ENCODE results near the gene RASGRF1.
"Not testable (repeated sequence)": the region's sequence is repeated elsewhere in the genome, so short reads cannot be mapped to it uniquely, and the experiment has no call there.

The RASGRF1 gene, protein sequence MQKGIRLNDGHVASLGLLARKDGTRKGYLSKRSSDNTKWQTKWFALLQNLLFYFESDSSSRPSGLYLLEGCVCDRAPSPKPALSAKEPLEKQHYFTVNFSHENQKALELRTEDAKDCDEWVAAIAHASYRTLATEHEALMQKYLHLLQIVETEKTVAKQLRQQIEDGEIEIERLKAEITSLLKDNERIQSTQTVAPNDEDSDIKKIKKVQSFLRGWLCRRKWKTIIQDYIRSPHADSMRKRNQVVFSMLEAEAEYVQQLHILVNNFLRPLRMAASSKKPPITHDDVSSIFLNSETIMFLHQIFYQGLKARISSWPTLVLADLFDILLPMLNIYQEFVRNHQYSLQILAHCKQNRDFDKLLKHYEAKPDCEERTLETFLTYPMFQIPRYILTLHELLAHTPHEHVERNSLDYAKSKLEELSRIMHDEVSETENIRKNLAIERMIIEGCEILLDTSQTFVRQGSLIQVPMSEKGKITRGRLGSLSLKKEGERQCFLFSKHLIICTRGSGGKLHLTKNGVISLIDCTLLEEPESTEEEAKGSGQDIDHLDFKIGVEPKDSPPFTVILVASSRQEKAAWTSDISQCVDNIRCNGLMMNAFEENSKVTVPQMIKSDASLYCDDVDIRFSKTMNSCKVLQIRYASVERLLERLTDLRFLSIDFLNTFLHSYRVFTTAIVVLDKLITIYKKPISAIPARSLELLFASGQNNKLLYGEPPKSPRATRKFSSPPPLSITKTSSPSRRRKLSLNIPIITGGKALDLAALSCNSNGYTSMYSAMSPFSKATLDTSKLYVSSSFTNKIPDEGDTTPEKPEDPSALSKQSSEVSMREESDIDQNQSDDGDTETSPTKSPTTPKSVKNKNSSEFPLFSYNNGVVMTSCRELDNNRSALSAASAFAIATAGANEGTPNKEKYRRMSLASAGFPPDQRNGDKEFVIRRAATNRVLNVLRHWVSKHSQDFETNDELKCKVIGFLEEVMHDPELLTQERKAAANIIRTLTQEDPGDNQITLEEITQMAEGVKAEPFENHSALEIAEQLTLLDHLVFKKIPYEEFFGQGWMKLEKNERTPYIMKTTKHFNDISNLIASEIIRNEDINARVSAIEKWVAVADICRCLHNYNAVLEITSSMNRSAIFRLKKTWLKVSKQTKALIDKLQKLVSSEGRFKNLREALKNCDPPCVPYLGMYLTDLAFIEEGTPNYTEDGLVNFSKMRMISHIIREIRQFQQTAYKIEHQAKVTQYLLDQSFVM (N-terminal part only)

DNA sequence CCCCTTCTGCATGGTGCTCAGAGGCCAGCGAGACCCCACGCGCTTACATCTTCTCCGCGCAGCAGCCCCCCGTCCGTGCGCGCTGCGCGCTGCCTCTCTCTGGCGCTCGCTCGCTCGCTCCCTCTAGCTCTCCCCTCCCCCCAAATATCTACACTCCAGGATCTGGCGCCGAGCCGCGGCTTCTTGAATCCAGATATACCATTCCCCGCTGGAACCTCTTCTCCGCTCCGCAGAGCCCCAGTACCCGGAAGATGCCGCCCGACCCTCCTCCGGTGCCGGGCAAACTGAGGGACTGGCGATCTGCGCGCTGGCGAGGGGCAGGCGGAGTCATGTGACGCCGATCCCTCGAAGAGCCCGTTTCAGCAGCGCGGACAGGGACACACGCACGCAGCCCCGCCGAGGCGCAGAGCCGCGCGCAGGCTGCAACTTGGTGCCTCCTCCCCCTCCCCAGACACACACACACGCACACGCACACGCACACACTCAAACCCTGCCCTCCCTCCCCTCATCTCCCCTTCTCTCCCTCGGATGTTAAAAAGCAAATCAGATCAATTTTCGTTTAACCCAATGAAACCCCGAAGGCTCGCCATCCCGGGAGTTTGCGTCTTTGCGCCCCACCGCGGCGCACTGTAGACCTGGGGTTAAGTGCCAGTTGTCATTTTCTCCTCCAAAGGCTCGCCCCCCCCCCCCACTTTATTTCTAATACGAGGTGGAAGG, at the start of gene RASGRF1:
Gene RASGRF1, minus strand, starts transcription at position 294 of the 717 bp plus-strand sequence. Its CDS starts 282 bp downstream, at position 12.
- peak; percentile 30 for DNase-seq

DNA sequence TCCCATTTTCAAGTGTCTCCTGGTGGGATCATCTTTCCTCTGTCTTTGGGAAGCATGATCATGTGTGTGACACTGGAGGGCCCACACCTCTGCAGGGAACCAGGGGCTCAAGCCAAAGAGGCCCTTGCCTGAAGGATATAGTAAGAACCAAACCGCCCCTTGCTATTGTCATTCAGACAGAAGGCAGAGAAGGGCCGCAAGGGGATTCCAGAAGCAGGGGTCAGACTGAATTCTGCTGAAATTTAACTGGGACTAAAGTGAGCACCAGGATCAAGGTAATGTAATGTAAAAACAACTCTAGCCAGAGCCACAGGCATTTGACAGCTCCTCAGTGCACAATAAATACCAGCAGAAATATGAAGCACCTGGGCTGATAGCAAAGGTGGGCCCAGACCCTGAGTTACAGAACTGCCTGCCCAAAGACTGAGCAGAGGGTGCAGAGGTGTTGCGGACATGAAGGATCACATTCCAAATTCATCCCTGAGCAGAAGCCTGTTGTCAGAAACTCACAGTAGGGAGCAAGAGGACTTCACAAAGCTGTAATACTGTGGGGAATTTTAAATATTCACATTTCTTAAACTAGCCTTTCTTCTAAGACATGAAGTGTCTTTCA, 46.0 kb upstream of the RASGRF1 start:
- DNase-seq = no peak

GRCh38 chr15:79133309-79133708, 42.7 kb upstream of the RASGRF1 start:
- no peak for DNase-seq

DNA sequence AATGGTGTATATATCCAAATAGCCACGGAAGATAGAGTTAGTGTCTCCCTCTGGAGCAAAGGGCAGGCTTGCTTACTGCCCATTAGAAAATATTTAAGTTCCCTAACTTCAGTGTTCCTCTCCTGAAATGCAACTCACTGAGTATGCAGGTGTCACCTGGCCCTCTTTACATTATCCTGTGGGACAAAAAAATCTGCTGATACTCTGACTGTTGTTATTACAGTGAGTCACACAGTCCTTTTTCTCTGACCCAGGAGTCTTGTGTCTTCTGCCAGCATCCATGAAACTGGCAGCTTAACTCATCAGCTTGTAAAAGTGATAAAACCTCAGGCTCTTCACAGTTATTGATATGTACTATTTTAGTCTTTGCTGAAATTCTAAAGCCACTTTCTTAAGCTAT, 42.2 kb upstream of the RASGRF1 start:
- DNase-seq = no peak

- DNase-seq = no peak
These were observed 41.8 kb upstream of the RASGRF1 start for GRCh38 chr15:79132361-79132760.

GRCh38 chr15:79130535-79131130, 40.1 kb upstream of the RASGRF1 start:
- DNase-seq = no peak

- DNase-seq = no peak
These were observed 38.7 kb upstream of the RASGRF1 start for GRCh38 chr15:79129235-79129634.

DNA sequence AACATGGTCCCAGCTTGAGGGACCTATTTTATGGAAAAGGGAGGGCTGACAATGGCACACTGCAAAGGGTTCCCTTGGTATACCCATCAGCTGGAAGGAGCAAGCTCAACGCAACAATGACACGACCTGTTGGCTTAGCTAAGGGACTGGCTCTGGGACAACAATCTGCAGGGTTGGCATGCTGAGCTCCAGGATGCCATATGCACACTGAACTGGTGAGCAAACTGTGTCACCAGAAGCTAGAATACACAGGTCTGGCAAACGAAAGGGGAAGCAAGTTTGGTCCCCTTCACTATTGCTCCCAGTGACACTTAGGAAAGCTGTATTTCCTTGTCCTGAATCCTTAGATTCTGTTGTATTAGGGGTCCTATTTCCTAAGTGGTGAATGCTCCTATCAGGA, 38.0 kb upstream of the RASGRF1 start:
- DNase-seq = no peak

DNA sequence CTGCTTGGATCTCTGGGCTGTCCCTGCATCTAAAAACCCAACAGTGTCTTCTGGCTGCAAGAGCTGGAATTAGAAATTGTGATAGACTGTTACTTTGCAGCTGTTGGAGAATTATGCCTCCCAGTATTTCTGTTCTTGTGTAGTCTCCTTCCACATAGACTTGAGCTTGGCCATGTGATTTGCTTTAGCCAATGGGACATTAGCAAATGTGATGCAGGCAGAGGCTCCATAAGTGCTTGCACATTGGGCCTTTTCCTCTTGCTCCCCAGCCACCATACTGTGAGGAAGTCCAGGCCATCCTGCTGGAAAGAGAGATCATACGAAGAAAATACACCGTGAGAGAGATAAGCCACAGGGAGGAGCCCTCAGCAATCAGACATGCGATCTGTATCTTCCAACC, 33.8 kb upstream of the RASGRF1 start:
- no peak for DNase-seq

DNA sequence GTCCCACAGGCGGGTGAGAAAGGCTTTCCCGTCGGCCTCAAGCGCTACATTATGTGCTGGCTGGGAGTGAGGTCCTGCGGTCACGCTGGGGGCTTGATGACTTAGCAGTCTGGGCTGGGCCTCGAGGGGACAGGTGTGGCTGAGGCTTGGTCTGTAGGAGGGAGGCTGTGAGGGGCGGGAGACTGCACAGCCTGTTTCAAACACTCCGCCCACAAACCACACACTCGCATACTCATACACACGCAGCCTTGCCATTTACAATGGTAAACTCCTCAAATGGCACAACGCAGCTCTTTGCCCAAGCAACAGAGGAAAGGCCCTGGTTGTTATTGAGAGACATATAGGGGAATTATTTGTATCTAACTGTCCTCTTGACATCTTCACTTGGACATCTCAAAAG, 32.4 kb upstream of the RASGRF1 start:
- no peak for DNase-seq

- DNase-seq = no peak
These were observed 31.8 kb upstream of the RASGRF1 start for GRCh38 chr15:79122391-79122790.

- DNase-seq = no peak
These were observed 31.0 kb upstream of the RASGRF1 start for GRCh38 chr15:79121571-79121970.

DNA sequence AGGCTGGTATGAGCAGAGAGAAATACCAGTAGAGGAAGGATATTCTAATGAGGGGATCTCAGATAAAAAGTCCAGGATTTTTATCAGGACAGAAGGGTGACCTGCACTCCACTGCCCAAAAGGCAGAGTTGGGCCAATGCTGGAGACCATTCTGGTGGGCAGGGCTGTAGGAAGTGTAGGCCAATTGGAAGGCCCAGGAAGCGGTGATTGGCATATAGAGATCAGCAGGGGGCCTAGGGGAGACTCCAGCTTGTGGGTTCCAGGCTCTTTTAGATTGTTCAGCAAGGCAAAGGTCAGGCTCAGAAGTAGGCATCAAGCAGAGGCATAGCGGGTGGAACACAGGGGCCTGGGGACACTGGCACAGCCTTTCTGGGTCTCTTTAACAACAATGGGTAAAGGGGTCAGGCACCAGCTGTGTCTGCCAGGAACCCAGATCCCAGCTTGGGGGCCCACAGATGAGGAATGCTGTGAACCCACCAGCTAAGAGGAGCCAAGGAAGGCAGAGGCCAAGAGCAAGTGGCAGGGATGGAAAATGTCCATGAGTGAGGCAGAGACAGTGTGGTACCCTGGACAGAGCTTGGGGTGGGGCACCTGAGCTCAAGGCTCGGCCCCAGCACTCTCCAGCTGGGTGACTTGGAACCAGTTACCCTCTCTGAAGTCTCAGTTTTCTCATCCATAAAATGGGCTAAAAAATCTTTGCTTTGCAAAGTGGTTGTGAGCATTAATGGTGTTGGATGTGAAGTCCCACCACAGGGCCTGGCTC, 27.0 kb upstream of the RASGRF1 start:
- no peak for DNase-seq

DNA sequence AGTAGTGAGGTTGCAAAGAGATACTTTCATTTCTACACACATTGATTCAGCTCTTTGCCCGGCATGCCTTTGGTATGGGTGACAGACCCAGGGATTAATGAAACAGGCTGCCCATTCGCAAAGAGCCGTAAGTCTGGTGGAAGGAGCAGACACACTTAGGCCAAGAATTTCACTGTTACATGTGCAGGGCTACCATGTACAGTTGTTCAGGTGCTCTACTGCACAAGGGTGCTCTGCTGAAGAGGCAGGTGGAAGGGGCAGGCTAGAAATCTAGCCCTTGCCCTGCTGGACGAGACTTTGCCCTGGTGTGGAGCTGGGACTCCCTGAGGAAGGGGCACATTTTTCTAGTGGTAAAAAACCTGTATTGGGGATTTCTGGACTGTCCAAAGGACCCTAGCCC, 26.2 kb upstream of the RASGRF1 start:
- DNase-seq = no peak

DNA sequence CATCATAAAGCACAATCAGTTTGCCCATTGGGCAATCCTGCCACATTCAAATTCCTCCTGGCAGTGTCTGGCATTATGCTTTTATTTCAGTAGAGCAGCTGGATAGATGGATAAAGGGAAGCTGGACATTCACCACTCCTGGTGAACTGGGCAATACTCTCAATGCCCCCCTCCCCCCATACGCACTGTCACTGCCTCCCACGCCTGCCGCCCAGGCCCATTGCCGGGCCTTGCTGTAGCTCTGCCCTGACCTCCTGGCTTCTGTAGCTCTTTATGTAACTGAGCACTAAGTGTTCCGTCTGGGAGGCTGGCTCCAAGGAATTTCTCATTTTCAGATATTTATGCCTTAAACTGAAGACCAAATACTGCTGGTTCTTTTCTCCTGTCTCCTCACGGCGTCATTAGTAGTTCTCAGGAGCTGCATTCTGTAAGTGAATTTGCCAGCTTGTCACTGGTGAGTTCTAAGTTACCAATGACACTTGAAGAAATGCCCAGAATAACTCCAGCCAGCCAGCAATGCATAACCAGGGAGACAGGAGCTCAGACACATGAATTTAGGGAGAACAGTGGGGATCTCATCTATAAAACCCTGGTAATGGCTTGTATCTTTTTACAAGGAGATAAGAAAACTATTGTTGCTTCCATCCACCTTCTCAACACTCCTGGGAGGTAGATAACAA, 25.5 kb upstream of the RASGRF1 start:
- no peak for DNase-seq

DNA sequence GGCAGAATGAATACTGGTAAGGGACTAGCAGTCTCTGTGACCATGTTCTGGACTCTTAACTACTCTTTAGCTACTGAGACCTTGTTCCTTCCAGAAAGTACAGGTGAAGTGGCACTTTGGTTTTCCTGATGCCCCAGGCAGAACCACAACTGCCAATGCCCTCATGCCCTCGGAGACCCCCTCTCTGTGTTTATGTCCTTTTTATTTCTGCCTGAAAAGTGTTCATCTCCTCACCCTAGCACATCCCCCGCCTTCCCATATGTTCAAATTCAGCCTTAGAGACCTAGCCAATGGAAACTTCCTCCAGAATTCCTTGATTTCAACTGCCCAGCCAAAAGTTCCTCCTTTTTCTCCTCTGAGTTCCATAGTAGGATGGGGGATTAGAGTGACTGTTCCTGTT, 23.3 kb upstream of the RASGRF1 start:
- no peak for DNase-seq

- not testable (repeated sequence) for DNase-seq
These were observed 20.8 kb upstream of the RASGRF1 start for GRCh38 chr15:79111404-79111803.

DNA sequence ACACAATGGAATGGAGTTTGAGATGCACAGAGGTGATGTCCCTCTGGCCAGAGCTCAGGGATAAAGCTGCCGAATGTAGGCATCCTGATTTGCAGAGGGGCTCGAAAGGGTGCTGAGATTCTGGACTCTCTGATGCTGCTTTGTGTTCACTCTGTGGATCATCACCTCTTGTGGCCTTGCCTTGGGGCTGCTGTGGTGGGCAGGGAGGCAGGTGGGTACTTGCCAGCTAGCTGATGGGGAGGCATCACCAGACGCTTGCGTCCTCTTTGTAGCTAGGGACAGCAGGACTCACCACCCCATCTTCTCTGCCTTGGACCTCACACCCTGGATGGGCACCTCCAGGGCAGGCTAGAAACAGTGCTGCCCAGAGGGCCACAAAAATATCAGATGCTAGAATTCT, 14.6 kb upstream of the RASGRF1 start:
- no peak for DNase-seq

DNA sequence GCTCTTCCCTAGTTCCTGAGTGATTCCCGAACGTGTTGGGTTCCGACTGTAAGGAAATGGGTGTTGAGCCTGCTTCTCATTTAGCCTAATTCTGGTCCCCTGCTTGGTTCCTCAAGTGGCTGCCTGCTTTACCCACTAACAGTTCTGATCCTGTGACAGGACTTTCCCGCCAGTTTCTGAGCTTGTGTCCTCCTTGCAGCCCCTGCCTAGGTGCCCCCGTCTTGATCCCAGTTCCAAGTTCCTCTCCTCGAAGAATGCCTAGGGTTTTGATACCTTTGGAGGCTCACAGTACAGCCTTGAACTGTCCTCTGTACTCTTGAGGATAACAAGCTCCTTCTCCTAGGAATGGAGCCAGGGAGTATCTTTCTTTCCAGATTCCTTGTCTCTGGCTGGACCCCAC, 12.0 kb upstream of the RASGRF1 start:
- no peak for DNase-seq

DNA sequence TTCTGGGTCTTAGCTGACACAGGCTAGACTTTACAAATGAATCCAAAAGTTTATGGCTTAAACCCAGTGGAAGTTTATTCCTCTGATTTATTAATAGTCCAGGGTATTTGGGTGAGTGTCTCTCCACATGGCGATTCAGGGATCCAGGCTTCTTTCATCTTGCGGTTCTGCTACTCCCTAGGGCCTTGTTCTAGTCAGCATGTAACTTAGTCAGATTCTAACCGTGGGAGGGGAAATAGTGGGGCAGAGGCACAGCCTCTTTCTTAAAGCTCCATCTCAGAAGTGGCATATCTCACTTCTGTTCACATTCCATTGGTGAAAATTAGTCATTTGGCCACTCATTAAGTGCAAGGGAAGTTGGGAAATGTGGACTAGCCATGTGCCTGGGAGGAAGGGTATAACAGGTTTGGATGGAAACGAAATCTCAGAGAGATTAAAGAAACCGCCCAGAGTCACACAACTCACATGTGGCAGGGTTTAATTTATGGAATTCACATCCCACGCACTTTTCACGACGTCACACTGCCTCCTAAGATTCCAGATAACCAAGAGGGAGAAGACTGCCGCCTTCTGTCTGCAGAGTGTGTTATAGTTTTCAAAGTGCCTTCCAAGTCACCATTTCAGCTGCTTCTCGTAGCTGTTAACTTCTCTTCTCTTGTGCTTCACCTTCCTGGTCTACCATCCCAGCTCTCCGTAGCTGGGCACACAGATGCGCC, 11.4 kb upstream of the RASGRF1 start:
- no peak for DNase-seq
